SK-N-DZ (cell line): ENCODE results near the gene RERE.
"Not testable (repeated sequence)": the region's sequence is repeated elsewhere in the genome, so short reads cannot be mapped to it uniquely, and the experiment has no call there.

Experiments used
- DNase-seq: peaks from one replicate; pipeline ENCODE4 v3.0.0-alpha.2; 2015; ENCODE audit warnings: low spot score

Gene RERE

DNA sequence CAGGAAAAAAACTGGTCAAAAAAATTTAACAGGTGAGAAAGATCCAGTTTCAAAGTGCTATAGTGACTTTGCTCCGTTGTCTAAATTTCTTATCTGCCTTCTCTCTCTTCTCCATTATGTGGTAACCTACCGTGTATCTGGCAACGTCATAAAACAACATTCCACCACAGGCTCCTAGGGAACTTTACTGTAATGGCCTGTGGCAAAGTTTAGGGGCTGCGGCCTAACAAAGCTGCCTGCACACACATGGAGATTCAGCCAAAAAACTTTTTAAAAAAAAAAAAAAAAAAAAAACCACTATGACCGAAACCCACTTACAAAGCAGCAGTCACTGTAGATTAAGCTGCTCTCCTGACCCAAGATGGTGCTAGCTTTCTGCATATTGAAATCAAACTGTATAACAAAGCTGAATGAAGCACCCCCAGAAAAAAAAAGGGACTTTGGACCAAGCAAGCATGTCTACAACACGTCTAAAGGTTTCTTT lies 296.9 kb downstream of the RERE start:
- DNase-seq: no peak

DNA sequence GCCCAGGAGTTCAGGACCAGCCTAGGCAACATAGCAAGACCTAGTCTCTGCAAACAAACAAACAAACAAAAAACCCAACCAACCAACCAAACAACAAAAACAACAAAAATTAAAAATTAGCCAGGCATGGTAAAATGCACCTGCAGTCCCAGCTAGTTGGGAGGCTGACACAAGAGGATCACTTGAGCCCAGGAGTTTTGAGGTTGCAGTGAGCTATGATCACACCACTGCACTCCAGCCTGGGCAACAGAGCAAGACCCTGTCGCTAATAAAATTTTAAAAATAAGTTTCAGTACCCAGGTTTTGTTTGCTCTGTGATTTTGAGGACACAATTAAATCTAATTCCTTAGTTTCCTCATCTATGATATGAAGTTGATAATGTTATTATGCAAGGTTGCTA lies 298.3 kb downstream of the RERE start:
- no peak for DNase-seq

DNA sequence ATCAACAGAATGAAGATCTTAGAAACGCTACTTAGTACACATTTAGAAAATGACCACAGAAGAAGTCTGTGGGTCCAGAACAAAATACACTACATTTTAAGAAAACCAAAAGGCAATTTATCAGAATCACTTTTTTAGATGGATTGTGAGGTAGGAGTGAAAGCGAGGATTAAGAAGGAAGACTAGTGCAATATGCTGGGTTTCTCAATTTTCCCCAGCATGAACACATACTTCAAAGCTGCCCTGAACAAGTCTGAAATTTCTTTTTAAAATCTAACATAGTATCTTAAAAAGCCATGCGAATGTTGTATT lies 299.0 kb downstream of the RERE start:
- no peak for DNase-seq

DNA sequence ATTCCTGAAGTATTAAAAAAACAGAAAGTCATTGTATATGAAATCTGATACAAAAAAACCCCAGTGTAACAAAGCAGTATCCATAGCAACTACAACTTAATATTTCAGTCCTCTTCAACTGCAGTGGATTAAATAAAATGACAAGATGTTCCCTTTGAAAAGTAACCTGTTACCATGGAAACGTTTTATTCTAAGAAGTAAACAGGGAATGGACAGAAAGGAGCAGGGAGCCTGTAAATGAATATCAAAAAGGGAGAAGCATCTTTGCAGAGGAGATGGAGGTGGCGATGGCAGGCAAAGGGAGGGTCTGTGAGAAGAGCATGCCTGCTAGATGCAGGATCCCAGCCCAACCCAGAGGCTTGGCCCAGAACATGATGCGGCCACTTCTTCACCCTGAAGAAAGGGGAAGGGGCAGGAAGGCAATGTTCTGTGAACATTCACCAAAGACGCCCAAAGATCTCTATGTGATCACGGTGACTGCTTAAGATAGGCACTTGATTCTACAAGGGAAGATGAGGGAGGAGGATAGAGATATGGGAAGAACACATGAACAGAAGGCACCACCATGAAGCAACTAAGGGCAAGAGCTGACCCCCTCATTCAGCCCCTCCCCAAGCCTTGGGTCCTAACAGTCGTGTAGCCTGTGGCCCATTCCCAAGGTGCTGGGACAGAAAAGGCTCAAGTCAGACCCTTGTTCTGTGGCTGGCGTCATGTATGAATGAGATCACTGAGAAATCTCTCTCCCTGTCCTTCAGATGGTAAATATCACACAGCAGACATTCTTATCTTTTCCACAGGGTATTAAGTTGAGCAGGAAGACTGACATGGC lies 299.6 kb downstream of the RERE start:
- no peak for DNase-seq

DNA sequence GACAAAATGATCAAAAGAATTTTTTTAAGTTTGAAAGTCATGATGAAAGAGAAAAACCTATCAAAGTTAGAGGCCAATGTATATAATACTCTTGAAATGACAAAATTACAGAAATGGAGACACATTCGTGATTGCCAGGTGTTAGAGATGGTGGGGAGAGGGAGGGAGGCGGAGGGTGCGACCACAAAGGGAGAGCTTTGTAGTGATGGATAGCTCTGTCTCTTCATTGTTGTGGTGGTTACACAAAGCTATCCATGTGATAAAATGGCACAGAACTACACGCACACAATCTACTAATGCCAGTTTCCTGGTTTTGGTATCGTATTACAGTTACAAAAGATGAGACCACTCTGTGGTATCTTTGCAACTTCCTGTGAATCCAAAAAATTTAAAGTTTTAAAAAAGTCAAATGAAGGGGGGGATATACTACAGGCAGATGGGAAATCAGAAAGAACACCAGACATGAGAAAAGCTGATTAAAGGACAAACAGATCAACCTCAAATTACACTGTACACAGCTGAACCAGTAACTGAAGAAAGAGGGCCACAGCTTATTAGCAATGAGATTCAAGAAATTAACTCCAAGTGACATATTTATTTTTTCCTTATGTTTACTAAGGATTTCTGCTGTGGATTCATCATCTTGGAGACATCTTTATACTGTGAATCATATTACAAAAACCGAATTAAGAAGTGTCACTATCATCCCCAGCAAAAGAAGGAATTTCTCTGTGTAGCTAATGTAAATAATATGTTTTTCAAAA lies 300.5 kb downstream of the RERE start:
- DNase-seq: no peak

DNA sequence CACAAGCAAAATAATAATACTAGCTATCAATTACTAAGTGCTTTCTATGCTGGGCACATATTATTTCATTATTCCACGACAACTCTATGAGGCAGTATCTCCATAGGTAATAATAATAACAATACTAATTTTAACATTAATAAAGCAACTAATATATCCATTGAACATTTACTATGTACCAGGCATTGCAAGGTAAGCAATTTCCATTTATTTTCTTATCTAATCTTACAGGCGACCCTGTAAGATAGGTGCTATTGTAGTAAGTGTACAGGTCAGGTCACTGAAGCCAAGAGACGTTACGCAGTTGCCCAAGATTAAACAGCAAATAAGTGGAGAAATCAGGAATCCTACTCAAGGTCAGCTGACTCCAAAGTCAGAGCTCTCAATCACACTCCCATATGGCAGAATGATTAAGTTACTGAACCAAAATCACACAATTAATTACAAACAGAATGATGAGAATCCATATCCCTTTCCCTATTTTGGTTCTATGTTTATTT lies 301.1 kb downstream of the RERE start:
- no peak for DNase-seq

DNA sequence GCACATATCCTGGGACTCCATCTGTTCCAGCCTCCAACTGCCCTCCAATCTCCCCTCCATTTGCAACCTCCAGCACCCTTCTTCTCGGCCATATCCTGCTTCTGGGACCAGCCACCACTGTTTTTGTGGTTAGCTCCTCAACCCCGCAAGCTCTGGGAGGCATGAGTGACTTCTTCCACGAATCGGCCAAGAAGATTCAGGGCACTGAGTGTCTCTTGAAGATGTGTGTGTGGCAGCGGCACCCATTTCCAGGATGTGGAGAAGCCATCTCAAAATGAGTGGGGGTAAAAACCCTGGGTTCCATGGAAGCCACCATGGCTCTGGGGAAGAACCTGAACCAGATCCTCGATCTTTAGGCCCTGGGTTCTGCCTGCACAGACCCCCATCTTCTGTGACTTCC lies 304.9 kb downstream of the RERE start:
- no peak for DNase-seq

DNA sequence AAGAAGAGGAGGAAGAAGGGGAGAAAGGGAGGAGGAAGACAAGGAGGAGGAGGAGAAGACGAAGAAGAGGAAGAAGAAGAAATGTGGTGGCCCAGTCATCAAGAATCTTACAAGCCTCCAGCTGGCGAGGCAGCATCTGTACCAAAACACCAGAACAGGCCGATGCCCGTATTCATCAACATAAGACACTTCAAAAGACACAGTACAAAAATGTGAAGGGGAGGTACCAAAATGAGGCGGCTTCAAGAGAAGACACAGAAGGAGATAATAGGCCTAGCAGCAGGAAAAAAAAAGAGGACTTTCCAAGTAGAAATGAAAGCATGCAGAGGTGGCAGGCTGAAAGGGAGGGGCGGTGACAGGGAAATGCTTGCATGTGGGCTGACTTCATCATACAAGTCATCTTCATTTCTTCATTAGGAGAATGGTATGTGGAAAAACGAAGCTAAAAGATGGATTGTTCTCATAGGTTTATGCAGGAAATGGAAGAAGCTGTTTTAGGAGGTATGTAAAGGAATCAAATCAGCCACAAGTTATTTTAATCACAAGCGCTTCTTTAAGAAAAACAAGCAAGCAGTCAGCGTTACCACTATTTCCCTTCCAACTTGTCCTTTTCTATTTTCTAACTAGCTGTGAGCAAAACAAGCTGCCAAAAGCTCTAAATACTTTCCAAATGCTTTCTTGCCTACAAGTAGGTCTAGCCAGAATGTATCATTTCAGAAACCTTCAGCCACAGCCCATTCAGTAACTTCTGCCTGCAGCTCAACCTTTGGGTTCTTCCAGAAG lies 307.2 kb downstream of the RERE start:
- DNase-seq: no peak

DNA sequence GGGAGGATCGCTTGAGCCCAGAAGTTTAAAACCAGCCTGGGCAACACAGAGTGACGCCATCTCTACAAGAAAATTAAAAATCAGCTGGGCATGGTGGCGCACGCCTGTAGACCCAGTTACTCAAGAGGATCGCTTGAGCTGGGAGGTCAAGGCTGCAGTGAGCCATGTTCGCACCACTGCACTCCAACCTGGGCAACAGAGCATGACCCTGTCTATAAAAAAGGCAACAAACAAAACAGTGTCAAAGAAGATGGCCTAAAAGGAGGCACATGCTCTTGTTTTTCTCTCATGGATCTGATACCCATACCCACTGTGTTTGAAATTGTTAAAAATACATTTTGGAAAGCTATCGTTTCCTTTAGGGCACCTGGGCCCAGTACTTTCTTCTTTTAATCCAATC lies 307.9 kb downstream of the RERE start:
- no peak for DNase-seq

DNA sequence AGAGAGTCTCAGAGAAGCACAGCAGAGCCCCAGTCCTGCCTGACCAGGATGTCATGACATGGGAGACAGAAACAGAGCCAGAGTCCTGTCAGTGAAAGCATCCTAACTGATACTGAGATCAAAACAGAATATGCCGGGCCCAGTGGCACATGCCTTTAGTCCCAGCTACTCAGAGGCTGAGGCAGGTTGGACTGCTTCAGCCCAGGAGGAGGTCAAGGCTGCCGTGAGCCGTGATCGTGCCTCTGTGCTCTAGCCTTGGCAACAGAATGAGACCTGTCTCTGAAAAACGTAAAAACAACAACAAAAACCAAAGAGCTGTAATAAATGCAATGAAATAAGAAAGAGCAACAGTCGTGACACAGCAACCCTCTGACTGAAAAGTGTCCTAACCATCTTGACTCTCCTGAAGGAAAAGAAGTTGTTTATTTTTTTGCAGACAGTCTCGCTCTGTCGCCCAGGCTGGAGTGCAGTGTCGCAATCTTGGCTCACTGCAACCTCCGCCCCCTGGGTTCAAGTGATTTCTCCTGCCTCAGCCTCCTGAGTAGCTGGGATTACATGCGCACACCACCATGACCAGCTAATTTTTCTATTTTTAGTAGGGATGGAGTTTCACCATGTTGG lies 310.3 kb downstream of the RERE start:
- DNase-seq: no peak

DNA sequence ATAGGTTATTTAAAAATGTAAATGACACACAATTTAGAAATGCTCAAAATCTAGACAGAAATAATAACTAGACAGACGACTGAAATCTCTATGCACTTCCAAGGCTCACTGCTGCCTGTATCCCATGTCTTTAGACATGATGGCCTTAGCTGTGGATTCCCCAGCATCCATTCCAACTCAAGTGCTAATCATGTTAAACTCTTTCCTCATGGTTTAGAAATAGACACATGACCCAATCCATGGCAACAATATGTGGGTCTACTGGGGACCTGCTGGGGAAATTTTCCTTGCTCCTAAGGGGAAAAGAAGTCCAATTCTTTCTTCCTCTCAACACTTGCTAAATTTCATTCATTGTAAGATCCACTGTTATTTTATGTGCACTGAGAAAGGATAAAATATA lies 311.0 kb downstream of the RERE start:
- no peak for DNase-seq

DNA sequence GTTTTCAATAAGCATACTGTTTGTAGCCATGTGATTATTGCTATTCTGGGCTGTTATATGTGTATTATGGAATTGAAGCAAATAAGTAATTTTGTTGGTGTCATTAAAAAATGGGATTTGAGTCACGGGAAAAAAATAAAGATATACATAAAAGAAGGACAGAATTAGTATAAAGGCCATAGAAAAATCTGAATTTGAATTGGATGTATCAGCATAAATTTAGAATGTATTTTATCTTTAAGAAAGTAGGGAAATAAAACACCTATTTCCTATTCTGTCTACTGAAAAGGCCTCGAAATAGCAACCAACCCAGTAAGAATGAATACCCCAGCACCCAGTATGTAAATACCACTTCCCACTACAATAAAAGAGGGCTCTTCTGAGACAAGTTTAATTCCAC lies 313.6 kb downstream of the RERE start:
- DNase-seq: no peak

DNA sequence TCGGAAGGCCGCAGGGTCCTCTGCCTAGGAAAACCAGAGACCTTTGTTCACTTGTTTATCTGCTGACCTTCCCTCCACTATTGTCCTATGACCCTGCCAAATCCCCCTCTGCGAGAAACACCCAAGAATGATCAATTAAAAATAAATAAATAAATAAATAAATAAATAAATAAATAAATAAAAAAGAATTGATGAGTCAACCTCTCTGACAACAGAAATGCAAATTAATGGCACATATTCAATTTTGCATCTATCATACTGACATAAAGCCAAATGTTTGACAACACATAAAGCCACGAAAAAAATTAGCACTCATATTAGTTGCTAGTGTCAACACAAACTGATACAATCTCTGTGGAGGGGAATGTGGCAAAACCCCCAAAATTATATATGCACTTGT lies 314.5 kb downstream of the RERE start:
- not testable (repeated sequence) for DNase-seq

DNA sequence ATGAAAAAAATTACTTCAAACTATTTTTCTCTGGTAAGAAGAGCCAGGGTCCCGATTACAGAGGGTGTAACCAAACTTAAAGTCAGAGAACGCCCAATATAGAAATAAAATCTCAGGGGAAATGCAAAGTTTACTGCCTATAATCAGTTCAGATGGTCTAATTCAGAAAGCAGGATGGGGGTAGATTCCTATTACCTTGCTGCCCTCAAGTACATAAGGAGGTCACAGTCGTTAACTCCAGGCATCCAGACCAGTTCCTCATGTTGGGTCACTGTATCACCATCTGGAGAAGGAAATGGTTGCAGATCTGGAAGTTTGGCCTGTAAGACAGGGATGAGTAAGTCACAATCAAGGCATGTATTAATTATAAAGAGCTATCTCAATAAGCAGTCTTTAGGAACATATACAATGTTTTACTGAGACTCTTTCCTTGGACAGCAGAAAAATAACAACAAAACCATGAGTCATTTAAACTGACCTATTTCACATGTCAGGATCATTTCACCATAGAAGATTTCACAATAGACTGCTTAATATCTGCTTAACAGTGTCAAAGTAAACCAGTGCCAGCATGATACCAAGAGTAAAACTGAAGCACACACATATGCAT lies 320.1 kb downstream of the RERE start:
- no peak for DNase-seq

DNA sequence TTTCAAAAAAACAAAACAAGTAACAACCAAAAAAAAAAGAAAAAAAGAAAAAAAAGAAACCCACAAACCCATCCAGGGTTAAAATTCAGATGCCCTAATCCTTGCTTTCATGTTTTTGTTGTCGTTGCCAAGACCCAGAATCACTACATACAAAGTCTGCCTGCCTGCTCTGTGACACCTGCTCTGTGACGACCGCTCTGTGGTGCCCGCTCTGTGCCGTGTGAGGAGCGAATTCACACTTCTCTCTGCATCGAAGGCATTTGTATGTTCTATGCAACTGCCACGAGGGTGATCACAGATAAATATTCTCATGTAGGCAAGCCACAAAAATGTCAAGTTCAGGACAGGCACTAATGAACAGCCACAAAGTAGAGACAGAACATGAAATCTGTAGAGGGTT lies 321.0 kb downstream of the RERE start:
- no peak for DNase-seq

DNA sequence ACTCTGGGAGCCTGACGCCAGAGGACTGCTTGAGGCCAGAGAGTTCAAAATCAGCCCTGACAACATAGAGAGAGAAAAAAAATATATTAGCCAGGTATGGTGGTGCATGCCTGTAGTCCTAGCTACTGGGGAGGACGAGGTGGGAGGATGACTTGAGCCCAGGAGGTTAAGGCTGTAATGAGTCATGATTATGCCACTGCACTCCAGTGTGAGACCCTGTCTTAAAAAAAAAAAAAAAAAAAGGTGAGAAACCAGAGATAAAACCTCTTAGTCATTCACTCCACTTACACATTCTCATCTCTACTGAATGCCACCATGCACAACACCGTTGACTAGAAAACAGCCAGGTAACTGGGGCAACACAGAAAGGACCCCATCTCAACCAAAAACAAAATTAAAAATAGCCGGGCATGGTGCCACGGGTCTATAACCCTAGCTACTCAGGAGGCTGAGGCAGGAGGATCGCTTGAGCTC lies 321.5 kb downstream of the RERE start:
- no peak for DNase-seq

DNA sequence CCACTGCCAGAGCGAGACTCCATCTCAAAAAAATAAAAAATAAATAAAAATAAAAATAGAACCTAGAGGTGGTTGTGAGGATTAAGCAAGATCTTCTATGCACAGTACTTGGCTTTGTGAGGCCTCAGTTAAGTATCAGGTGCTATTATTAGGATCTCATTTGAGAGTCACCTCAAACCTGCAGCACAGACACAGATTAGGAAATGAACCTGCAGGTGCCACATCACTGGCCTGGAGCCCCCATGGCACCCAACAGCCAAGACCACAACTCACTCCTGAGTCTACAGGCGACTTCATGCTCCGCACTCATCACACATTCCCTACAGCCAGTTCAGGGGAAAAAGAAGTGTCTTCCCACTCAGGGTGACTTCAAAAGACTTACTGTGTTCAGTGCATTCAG lies 322.8 kb downstream of the RERE start:
- DNase-seq: no peak

DNA sequence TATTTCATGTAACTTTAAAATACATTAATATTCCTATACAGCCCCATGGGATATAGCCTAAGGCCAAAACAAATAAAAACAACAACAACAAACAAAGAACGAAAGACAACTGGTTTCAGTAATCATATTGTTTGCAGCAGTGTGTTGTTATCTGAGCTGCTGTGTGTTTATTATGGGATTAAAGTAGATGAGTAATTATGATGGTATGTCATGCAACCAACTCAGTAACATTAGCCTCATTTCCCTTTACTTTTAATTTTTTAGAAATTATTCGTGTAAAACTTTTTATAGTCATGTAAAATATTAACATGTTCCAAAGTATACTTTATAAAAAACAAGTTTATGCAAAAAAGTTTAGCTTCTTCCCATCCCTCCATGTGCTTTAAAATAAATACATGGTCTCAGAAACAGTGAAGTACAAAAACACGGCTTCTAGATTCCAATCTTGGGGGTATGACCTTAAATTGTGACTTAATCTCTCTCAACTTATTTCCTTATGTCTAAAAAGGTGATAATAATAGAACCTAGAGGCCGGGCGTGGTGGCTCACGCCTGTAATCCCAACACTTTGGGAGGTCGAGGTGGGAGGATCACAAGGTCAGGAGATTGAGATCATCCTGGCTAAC lies 323.4 kb downstream of the RERE start:
- DNase-seq: no peak

DNA sequence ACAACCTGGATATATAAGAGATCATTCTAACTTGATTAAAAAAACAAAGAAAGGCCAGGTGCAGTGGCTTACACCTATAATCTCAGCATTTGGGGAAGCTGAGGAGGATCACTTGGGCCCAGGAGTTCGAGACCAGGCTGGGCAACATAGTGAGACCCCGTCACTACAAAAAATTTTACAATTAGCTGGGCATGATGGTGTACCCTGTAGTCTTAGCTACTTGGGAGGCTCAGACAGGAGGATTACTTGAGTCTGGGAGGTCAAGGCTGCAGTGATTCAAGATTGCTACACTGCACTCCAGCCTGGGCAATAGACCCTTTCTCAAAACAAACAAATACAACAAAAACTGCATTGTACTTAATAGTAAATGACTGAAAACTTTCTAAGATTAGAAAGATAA lies 330.2 kb downstream of the RERE start:
- DNase-seq: no peak

DNA sequence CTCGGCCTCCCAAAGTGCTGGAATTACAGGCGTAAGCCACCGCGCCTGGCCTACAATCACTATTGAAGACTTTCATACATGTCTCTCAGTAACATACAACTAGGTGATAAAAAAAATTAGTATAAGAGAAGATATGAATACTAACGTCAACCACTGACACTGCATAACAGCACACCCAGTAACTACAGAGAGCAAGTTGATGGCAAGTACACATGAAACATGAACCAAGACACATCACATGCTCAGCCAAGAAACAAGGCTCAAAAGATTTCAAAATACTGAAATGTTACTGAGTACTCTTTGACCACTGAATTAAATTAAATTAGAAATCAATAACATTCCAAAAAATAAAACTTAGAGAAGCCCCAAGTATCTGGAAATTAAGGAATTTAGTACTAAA lies 331.4 kb downstream of the RERE start:
- DNase-seq: no peak

DNA sequence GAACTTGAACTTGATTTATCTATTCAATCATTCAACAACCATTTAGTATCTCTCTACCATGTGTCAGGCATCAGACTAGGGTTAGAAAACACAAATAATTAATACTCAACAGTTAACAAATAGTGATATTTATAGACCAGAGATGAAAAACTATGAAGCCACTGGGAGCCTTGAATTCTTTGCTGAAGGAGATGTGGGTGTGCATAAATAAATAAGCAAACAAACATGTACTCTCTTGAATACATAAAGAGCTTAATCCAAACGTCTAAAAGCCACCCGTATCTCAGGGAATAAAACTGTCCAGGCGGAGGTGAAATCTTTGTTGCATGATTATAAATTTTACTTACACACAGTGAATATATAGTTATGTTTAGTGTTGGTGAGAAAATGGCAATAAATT lies 333.9 kb downstream of the RERE start:
- no peak for DNase-seq
